Upper lobe of left lung (tissue), 6 donors: Measurements from ENCODE around the gene HEXB. TPM values are rescaled to one million over a fixed set of nuclear protein-coding genes. Genes with fewer than 3 reads are reported as not detected.

ENCODE experiments used
- ATAC-seq, 2 donors: fragments of 200-7000 bp; cut with Tn5 transposase; one replicate each; pipeline ENCODE4 v1.9.1; 2022; ENCODE audit warnings: mild to moderate bottlenecking in 2 of 2, moderate library complexity in 2 of 2; ENCODE audit not compliant: low FRiP score in 2 of 2
- DNase-seq, 2 donors: peaks; one replicate each; pipeline ENCODE4 v3.0.0-alpha.2; 2019 to 2020
- H3K27ac ChIP-seq, 4 donors: fragments of 200-600 bp; sonication (generic); one replicate each; pipeline ENCODE4 v1.5.1; 2016 to 2019
- H3K27me3 ChIP-seq, 4 donors: fragments of 200-600 bp; sonication (generic); one replicate each; pipeline ENCODE4 v1.5.1; 2017 to 2019
- H3K36me3 ChIP-seq, 4 donors: fragments of 200-600 bp; sonication (generic); one replicate each; pipeline ENCODE4 v1.5.1; 2016 to 2019
- H3K4me1 ChIP-seq, 4 donors: fragments of 200-600 bp; sonication (generic); one replicate each; pipeline ENCODE4 v1.5.1; 2018 to 2019
- H3K4me3 ChIP-seq, 4 donors: fragments of 200-600 bp; sonication (generic); one replicate each; pipeline ENCODE4 v1.5.1; 2017 to 2019; ENCODE audit warnings: mild to moderate bottlenecking in 2 of 4, moderate library complexity in 1 of 4
- H3K9me3 ChIP-seq, 4 donors: fragments of 200-600 bp; sonication (generic); one replicate each; pipeline ENCODE4 v1.5.1; 2018 to 2019
- CTCF ChIP-seq, 6 experiments: fragments of 450-650 bp in 4 of 6; fragments of 200-600 bp in 2 of 6; sonication (generic) in 2 of 6; IDR thresholded peaks; one replicate each; pipeline ENCODE4 v1.5.1; 2016 to 2019; ENCODE audit warnings: antibody characterized with exemption in 6 of 6
- EP300 ChIP-seq, 4 donors: sonication (generic); formaldehyde crosslinking; IDR thresholded peaks; one replicate each; pipeline ENCODE4 v1.5.1; 2017; ENCODE audit warnings: antibody characterized with exemption in 4 of 4, control low read depth in 2 of 4
- POLR2A ChIP-seq, 4 donors: fragments of 450-650 bp; IDR thresholded peaks; one replicate each; pipeline ENCODE4 v1.5.1; 2016 to 2017; ENCODE audit warnings: antibody characterized with exemption in 4 of 4, mild to moderate bottlenecking in 2 of 4
- POLR2AphosphoS5 ChIP-seq, 2 donors: sonication (generic); formaldehyde crosslinking; IDR thresholded peaks; one replicate each; pipeline ENCODE4 v1.5.1; 2017; ENCODE audit warnings: antibody characterized with exemption in 2 of 2
- WGBS, 2 donors: methylation state at CpG; one replicate each; pipeline ENCODE4 v1.1.5; 2017 to 2018; 5-methylcytosine and 5-hydroxymethylcytosine counted together
- total RNA-seq, 6 donors: library from RNA; depleted of rRNA in 4 of 6; stranded (reverse); fragments of >200 nt in 4 of 6; gene quantifications; one replicate each; pipeline versions ENCODE4 v1.1.0 to v1.2.1, GENCODE V29; 2016 to 2021
- donor health status: DM: no; HTN: no; CAD: no; lungs with moderate emphysema.
- donor health status: DM: no; HTN: yes; CAD: no; lungs with severe emphysema.

Gene HEXB
- total RNA-seq, 6 donors from 2014 or later = 128 to 293 (median 184) TPM

GRCh38 chr5:74655206-74655605 is 29.8 kb upstream of the HEXB start:
- ATAC-seq (no peak), DNase-seq (no peak)
- no peak for TF ChIP-seq POLR2A (IDR thresholded peaks at IDR 0.05)
- no peak for TF ChIP-seq POLR2AphosphoS5 (IDR thresholded peaks at IDR 0.05)
- TF ChIP-seq EP300 (IDR thresholded peaks at IDR 0.05) = no peak
- no peak for TF ChIP-seq CTCF (IDR thresholded peaks at IDR 0.05)
- H3K4me3 ChIP-seq = no peak overlapping the region
- H3K9me3 ChIP-seq = no peaks in the 10 kb centered on the region
- H3K27ac ChIP-seq = no peak overlapping the region
- 85 to 87% methylated on average over 6 of the region's 6 CpGs for whole genome bisulfite sequencing, 2 donors
- H3K27me3 ChIP-seq = no peaks in the 10 kb centered on the region
- no peaks in the 10 kb centered on the region for H3K4me1 ChIP-seq
- H3K36me3 ChIP-seq = no peaks in the 10 kb centered on the region

- TF ChIP-seq CTCF (IDR thresholded peaks at IDR 0.05) = no peak
- no peak for TF ChIP-seq POLR2AphosphoS5 (IDR thresholded peaks at IDR 0.05)
- TF ChIP-seq EP300 (IDR thresholded peaks at IDR 0.05) = no peak
- no peak for TF ChIP-seq POLR2A (IDR thresholded peaks at IDR 0.05)
- no peak overlapping the region for H3K27ac ChIP-seq
- H3K4me1 ChIP-seq = no peaks in the 10 kb centered on the region
- DNase-seq (no peak), ATAC-seq (no peak)
- H3K4me3 ChIP-seq = no peak overlapping the region
- no peaks in the 10 kb centered on the region for H3K27me3 ChIP-seq
- no peaks in the 10 kb centered on the region for H3K9me3 ChIP-seq
- H3K36me3 ChIP-seq = no peaks in the 10 kb centered on the region
Measured at GRCh38 chr5:74655716-74656115, 29.3 kb upstream of the HEXB start.

GRCh38 chr5:74657165-74657564 is 27.9 kb upstream of the HEXB start:
- Histone ChIP-seq H3K27me3 (no peaks in the 10 kb centered on the region), H3K4me3 (no peak overlapping the region), H3K9me3 (no peaks in the 10 kb centered on the region), H3K4me1 (no peaks in the 10 kb centered on the region), H3K27ac (no peak overlapping the region), H3K36me3 (no peaks in the 10 kb centered on the region)
- no peak for TF ChIP-seq CTCF (IDR thresholded peaks at IDR 0.05)
- TF ChIP-seq EP300 (IDR thresholded peaks at IDR 0.05) = no peak
- no peak for TF ChIP-seq POLR2A (IDR thresholded peaks at IDR 0.05)
- no peak for TF ChIP-seq POLR2AphosphoS5 (IDR thresholded peaks at IDR 0.05)
- WGBS, 2 donors = 64 to 81% methylated on average over 2 of the region's 2 CpGs
- no peak for ATAC-seq
- DNase-seq = no peak

GRCh38 chr5:74659172-74659571 is 25.9 kb upstream of the HEXB start:
- no peak overlapping the region for H3K27ac ChIP-seq
- 88 to 93% methylated on average over 3 of the region's 3 CpGs for WGBS, 2 donors
- H3K4me1 ChIP-seq = no peaks in the 10 kb centered on the region
- TF ChIP-seq EP300 (IDR thresholded peaks at IDR 0.05) (no peak), CTCF (IDR thresholded peaks at IDR 0.05) (no peak), POLR2A (IDR thresholded peaks at IDR 0.05) (no peak), POLR2AphosphoS5 (IDR thresholded peaks at IDR 0.05) (no peak)
- DNase-seq (no peak), ATAC-seq (no peak)
- no peaks in the 10 kb centered on the region for H3K36me3 ChIP-seq
- no peaks in the 10 kb centered on the region for H3K9me3 ChIP-seq
- no peak overlapping the region for H3K4me3 ChIP-seq
- no peaks in the 10 kb centered on the region for H3K27me3 ChIP-seq

- no peak overlapping the region for H3K4me3 ChIP-seq
- 68% methylated on average over 1 of the region's 1 CpG for WGBS, 2 donors
- H3K9me3 ChIP-seq = no peaks in the 10 kb centered on the region
- H3K27ac ChIP-seq = no peak overlapping the region
- TF ChIP-seq CTCF (IDR thresholded peaks at IDR 0.05) = no peak
- no peak for TF ChIP-seq POLR2A (IDR thresholded peaks at IDR 0.05)
- TF ChIP-seq EP300 (IDR thresholded peaks at IDR 0.05) = no peak
- no peak for TF ChIP-seq POLR2AphosphoS5 (IDR thresholded peaks at IDR 0.05)
- H3K4me1 ChIP-seq = no peaks in the 10 kb centered on the region
- no peaks in the 10 kb centered on the region for H3K36me3 ChIP-seq
- no peaks in the 10 kb centered on the region for H3K27me3 ChIP-seq
- ATAC-seq = no peak
- no peak for DNase-seq
Measured at GRCh38 chr5:74660140-74660539, 24.9 kb upstream of the HEXB start.
